ENCODE results near the gene FAM199X.

The FAM199X gene
- total RNA-seq: 65.3 to 66.9 reads per million in 2 donors

GRCh38 chrX:104165894-104166734, at the start of gene FAM199X:
Gene FAM199X (plus strand): TSS chrX:104166453. CDS start chrX:104166786, 333 bp downstream.
- peak; percentile 75 for DNase-seq

GRCh38 chrX:104117759-104118158, 48.5 kb upstream of the FAM199X start:
- DNase-seq: no peak

- DNase-seq: no peak
These were observed 47.5 kb upstream of the FAM199X start for GRCh38 chrX:104118765-104119164.

GRCh38 chrX:104122829-104123228, 43.4 kb upstream of the FAM199X start:
- no peak for DNase-seq

- DNase-seq: no peak
These were observed 39.4 kb upstream of the FAM199X start for GRCh38 chrX:104126856-104127255.

GRCh38 chrX:104130808-104131207, 35.4 kb upstream of the FAM199X start:
- DNase-seq: no peak

GRCh38 chrX:104134583-104135261, 31.5 kb upstream of the FAM199X start:
- no peak for DNase-seq

GRCh38 chrX:104135677-104136076, 30.6 kb upstream of the FAM199X start:
- no peak for DNase-seq

GRCh38 chrX:104136241-104137019, 29.8 kb upstream of the FAM199X start:
- DNase-seq: no peak

- DNase-seq: no peak
These were observed 28.8 kb upstream of the FAM199X start for GRCh38 chrX:104137496-104137895.

- DNase-seq: no peak
These were observed 25.0 kb upstream of the FAM199X start for GRCh38 chrX:104141087-104141760.

GRCh38 chrX:104151037-104151436, 15.2 kb upstream of the FAM199X start:
- DNase-seq: no peak

GRCh38 chrX:104156630-104157529, 9.4 kb upstream of the FAM199X start, which contains the start of gene SLC25A53:
Gene SLC25A53 (minus strand): TSS chrX:104157009. CDS start chrX:104105257, 51,752 bp downstream.
- DNase-seq: peak; percentile 55

- DNase-seq: no peak
These were observed 633 bp downstream of the FAM199X start for GRCh38 chrX:104166735-104167436.

- no peak for DNase-seq
These were observed 1.9 kb downstream of the FAM199X start for GRCh38 chrX:104168127-104168526.

GRCh38 chrX:104172121-104172520, 5.9 kb downstream of the FAM199X start:
- no peak for DNase-seq

GRCh38 chrX:104172788-104173187, 6.5 kb downstream of the FAM199X start:
- DNase-seq: no peak

GRCh38 chrX:104173841-104174240, 7.6 kb downstream of the FAM199X start:
- no peak for DNase-seq

GRCh38 chrX:104183685-104184084, 17.4 kb downstream of the FAM199X start:
- DNase-seq: no peak

- no peak for DNase-seq
These were observed 21.7 kb downstream of the FAM199X start for GRCh38 chrX:104187931-104188330.

- no peak for DNase-seq
These were observed 23.6 kb downstream of the FAM199X start for GRCh38 chrX:104189837-104190236.

Measured in activated gamma-delta T cell (primary cell).